ENCODE data around the gene CLIC5.

Gene CLIC5

DNA sequence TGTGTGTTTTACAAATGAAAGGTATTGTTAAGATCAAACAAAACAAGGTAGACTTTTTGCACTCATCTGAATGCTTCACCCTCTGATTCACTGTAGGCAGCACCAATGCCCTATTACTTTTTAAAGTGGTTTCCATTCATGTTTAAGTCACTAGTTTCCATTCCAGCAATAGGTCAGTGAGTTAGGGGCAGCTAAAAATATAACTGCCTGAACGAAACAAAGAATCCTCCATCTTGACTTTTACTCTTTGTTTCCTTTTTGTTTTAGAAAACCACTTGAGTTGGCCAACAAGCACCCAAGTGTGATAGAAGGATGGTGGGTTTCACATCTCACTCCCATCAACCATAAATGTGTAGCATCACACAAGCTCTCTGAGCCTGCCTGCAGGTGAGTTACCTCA lies 25.5 kb downstream of the CLIC5 start:
- no peak for DNase-seq

DNA sequence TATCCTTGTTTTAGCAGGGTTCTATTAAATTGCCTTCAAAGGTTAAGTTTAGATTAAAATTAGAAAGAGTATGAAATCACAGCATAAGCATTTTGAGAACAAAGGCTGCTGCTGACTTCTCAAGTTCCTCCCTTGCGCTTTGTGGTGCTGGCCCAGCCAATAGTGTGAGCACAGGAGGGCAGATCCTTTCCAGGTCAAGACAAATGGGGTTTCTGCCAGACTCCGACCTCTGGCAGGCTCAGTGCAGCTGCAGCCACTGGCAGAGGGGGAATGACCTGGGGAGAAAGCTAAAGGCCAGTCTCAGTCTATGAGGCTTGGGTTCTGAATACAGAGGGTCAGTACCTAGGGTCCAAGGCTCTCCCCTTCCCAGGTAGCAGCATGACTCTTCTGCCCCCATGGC lies 27.0 kb downstream of the CLIC5 start:
- no peak for DNase-seq

DNA sequence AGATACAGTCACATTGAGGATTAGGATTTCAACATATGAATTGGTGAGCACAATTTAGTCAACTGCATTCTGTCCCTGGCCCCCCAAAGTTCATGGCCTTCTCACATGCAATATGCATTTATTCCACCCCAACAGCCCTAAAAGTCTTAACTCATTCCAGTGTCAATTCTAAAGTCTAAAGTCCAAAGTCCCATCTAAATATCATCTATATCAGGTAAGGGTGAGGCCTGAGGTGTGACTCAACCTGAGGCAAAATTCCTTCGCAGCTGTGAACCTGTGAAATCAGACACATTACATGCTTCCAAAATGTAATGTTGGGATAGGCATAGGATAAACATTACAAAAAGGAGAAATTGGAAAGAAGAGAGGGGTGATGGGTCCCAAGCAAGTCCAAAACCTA lies 27.8 kb downstream of the CLIC5 start:
- no peak for DNase-seq

DNA sequence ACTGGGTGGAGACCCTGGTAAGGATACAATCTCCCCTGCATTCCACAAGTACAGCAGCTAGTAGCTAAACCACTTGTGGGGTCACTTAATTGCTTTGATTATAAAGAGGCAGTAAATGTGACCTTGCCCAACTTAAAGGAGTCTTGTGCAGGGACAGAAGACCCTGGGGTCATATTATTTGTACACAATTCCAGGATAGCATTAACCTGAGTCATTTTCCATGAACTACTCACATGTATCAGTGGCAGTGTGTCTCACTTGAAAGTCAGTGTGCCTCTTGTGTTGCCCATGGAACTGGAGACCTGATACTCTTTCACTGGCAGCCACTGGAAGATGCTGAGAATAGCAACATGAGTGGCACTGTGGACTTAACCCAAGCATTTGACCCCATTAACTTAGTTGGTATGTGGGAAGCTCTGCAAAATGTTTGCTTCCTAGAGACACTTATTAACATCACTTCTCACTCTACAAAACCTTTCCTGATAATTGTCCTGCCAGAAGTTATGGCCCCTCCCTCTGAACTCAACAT lies 28.9 kb downstream of the CLIC5 start:
- DNase-seq, result no peak

DNA sequence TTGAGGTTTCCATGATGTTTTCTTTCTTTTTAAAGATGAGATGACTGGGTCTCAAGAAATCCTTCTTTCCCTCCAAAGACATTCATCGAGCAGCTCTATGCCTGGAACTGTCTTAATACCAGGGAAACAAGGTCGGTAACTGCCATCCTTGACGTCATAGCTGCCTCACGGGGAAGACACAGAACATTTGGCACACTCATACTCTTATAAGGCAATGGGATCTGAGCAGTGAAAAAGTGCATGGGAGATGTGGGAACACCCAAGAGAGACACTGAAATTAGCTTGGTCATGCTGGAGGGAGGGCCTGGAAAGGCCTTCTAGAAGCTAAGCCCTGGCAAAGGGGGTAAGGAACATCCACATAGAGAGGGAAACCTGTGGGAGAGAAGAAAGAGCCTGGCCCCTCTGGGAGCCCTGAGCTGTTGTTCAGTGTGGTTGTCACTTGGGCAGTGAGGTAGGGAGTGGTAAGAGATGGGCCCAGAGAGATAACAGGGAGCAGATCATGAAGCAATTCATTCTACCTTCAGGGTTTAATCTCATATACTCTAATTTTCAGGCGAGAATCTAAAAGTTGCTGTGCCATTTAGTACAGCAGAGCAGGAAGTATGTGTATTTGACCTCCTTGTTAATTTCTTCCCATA lies 30.8 kb downstream of the CLIC5 start:
- no peak for DNase-seq

DNA sequence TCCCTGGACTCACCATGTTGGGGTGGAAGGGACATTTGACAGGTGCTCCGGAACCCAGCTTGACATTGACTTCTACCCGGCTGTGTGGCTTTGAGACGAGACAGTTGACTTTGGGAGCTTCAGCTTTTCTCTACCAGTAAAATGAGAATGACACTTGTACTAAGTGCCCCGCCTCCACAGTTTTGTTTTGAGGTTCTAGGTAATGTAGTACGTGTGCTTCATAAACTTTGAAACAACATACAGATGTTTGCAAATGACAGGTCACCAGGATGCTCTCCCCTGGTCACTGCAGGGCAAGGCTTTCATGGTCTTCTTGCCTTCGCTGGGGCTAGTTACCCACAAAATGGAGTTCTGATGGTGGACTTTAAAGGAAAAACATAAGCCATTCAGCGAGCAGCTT lies 31.3 kb downstream of the CLIC5 start:
- no peak for DNase-seq

DNA sequence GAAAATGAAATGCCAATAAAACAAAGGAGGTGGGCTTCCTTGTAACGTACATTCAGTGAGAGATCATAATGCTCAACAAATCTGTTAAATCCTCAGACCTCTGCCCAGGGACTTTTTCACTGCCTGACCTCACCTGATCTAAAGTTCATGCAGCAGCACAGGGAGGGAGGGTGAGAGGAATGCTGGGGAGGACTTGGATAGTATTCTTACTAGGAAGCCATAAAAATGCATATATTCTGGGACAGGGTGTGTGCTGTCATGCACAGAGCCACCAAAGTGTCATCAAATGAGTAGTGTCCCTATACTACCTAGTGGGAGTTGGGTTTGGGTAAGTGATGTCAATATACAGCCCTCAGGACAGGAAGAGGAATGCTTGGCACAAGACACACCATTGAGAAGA lies 32.6 kb downstream of the CLIC5 start:
- DNase-seq, result no peak

DNA sequence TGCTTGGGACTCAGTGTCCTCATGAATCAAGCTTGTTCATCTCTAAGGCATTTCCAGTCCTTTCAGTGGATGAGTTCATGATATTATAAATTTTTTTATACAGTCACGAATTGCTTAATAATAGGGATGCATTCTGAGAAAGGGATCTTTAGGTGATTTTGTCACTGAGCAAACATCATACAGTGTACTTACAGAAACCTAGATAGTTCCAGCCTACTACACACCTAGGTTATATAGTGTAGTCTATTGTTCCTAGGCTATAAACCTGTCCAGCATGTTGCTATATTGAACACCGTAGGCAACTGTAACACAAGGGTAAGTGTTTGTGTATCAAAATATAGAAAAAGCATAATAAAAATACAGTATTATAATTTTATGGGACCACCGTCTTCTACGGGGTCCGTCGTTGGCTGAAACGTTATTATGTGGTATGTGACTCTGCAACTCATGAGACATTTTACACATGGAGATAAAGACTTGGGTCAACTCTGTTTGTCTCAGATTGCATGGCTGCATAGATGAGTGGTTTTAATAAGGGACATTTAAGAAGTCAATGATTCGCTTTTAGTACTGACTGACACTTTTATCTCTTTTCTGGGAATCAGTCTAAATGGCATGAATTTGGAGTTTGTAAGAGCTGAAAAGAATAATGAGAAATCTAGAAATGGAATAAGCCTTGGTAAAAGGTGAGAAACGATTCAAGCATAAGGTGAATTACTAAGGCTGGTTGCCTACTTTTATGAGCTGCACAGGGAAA lies 33.2 kb downstream of the CLIC5 start:
- no peak for DNase-seq

DNA sequence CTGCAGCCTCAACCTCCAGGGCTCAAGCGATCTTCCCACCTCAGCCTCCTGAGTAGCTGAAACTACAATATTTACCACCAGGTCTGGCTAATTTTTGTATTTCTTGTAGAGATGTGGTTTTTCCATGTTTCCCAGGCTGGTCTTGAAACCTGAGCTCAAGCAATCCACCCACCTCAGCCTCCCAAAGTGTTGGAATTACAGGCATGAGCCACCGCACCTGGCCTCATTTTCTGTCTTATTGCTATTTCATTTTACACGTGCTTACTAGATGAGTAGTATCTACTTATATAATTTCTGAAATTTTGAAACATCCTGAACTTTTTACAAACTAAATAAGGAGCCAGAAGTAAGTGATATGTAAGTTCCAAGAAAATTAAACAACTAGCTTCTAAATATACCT lies 34.6 kb downstream of the CLIC5 start:
- DNase-seq, result no peak

DNA sequence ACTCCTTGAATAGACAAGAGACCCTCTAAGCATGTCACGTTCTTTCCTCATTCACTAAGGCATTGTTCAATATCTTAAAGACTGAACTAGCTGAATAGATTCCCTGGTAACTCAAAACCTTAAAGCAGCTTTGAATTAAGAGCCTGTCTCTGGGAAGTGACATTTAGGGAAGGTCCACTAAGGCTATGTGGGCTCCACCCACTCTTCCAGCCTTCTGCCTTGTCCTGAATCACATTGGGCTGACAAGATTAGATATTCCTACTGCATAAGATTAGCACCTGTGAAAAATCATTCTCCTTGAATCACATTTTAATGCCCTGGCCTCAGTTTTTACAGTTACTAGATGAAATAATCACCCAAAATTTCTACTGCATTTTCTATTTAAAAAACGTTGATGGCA lies 36.3 kb downstream of the CLIC5 start:
- DNase-seq, result no peak

DNA sequence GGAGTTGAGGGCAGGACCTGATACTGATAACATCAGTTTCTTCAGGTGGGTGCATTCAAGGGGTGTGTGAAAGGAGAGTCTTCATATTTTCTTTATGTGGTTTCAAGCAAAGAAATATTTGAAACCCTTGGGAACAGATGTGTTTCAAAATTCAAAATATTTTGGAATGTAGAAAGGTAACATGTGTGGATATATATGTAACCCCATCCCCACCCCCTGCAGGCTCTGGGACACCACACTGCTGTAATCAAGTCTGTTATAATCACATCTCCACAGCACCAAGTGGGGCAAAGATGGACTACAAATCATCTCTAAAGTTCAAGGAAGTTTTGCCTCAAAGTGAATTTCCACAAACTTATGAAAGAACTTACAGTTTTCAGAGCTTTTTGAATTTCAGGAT lies 41.1 kb downstream of the CLIC5 start:
- no peak for DNase-seq

DNA sequence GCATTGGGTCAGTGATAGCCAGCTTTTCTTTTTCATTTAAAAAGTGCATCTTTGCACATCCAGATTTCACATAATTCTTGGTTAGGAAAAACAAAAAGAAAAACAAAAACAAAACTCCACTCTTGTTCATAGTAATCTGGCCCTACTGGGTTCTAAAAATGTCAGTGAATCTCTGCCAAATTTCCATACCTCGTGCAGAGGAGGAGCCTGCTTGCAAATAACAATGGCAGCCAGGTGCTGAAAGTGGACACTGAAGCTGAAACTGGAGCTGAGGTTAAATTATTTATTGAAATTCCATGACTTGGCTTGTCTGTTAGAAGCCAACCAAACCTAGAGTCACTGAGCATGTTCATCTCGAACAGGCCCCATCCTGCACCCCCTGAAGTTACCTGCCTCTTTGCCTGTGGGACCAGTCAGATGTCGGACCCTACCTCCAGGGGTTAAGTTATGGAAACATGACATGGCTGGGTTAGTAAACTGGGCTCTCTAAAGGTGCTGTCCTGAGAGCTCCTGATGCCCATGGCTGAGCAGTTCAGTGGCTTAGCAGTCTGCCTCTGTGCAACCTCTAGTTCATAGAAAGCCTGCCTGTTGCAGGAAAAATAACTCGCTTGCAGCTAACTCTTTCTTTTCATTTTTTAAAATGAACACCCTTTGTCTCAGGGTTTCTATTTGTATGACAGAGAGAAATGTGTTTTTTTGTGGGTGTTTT lies 42.7 kb downstream of the CLIC5 start:
- DNase-seq, result no peak

DNA sequence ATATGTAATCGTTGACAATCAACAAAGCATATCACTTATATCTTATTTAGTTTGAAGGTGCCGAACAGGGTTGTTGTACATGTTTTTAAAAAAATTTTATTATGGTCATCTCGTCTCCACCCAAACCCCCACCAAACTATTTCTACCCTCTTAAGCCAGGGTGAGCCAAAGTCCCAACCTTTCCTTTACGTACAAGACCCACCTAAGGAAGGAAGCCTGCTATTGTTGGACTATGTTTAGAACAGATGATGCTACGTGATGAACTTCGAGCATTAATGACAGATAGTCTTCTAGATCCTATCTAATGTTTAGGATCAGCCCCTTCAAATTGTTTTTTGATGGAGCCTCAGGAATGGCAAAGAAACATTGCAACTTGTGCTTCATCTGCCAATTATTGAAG lies 44.4 kb downstream of the CLIC5 start:
- DNase-seq, result no peak

DNA sequence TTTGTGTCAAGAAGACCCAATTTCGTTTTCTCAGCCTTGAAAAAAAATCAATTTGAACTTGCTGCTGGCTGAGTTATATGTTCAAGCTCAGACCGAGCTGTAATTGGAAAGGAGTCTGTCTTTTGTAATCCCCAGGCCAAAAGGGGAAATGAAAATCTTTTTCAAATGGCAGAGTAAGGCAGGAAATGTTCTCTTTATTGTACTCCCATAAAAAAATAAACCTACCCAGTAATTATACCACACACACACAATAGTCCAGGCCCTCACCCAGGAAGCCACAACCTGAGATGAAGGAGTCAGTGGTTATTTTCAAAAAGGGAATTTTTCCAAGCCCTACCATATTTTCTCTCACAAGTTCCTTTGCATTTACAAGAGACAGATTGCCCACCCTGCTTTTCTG lies 45.3 kb downstream of the CLIC5 start:
- DNase-seq, result no peak

DNA sequence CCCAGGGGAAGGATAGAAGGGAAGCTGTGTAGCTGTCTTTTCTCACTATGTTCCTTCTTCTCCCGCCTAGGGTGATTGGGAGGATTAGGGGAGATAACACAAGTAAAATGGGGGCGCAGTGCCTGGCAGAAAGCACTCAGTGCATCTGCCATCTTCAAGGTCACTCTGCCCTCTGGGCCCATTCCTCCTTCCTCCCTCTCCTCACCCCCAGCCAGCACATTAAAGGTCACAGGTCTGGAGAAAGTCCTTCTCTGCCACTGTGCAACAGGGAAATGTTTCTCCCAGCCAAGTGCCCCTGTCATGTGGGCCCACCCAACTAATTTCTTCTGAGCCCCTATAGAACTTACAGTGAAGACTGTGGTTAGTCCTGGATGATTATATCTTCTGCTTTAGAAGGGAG lies 45.8 kb downstream of the CLIC5 start:
- no peak for DNase-seq

DNA sequence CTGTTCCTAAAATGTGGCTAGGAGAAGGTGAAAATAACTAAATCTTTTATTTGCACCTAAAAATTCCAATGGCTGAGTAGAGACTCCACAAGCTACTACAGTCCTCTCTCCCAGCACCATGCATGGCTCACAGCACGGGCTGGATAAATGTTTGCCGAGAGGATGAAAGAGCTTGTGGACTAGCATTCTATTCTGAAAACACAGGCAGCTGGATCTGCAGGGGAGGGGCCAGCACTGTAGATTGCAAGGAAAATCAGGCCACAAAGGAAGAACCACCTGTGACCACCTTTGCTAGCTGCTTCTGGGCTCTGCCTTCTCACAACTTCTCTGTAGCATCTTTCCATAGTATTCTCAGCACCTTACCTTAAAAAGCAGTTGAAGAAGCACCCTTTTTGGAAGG lies 46.6 kb downstream of the CLIC5 start:
- DNase-seq, result no peak

DNA sequence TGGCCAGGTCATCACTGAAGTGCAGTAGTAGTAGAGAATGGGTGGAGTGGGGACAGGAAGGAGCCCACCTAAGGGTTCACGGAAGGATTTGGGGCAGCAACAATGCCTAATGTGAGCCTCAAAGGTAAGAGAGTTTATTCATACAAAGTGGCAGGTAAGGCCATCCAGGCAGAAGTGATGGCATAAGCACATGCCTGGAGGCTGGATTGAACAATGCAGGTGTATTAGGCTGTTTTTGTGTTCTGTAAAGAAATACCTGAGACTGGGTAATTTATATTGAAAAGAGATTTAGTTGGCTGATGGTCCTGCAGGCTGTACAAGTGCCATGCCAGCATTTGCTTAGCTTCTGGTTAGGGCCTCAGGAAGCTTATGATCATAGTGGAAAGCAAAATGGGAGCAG lies 48.3 kb downstream of the CLIC5 start:
- DNase-seq, result no peak

DNA sequence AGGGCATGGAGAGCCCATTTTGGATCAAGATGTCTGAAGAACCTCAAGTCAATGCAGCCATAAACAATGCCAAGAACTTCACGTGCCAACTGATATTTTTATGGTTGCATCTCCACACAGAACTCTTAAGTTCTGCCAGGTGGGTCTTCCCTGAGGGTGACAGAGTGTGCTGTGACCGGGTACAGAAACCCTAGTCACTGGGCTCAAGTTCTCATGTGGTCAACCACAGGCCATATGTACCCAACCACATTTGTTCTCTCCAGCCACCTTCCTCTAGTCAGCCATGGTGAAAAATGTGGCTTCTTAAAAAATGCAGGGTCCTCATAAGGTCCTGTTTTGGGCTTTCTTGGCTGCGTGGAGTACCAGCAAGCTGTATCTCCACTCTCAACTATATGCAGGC lies 48.9 kb downstream of the CLIC5 start:
- DNase-seq, result no peak

DNA sequence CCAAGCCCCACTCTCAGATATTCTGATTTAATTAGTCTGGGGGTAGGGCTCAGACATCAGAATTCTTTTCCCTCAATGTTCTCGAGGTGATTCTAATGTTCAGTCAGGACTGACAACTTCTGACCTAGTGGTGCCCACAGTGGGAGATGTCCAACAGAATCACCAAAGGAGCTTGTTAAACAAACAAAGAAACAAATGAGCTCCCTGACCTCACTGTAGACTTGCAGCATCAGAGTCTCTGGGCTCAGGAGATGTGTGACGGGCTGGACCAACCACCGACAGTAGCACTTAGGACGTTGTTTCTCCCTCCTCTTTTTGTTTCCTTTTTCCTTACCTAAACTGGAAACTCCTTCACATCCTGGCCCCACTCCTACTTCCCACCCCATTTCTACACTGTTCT lies 49.3 kb downstream of the CLIC5 start:
- no peak for DNase-seq

DNA sequence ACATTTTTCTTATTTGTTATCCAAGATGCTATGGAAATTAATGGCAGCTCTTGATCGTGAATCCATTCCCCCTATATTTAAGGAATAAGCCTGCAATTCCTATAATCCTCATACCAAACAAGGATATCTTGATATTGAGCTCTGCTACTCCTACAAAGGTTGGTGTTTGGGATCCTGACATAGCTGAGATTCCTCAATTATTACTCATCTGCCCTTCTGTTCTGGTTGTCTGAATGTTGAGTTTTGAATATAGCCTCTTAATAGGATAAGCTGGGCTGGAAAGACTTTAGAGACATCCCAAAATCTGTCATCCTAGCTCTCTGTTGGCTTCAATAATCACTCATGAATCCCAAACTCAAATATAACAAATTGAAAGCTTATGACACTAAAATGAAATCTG lies 49.9 kb downstream of the CLIC5 start:
- no peak for DNase-seq

DNA sequence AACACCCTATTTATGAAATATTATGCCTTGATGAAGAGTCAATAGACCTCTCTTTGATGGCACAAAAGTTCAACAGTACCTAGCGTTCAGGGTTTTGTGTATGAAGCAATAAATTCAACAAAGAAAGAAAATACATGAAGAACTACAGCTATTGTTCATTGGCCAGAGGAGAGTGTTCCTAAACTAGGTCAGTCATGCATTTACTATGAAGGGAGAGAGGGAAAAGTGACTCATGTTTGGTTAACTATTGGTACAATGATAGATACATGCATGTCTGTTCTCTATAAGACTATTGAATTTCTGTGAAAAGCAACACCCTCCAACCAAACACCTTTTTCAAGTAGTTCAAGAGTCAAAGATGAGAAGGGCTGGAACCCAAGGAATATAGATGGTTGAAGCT lies 50.7 kb downstream of the CLIC5 start:
- DNase-seq, result no peak

DNA sequence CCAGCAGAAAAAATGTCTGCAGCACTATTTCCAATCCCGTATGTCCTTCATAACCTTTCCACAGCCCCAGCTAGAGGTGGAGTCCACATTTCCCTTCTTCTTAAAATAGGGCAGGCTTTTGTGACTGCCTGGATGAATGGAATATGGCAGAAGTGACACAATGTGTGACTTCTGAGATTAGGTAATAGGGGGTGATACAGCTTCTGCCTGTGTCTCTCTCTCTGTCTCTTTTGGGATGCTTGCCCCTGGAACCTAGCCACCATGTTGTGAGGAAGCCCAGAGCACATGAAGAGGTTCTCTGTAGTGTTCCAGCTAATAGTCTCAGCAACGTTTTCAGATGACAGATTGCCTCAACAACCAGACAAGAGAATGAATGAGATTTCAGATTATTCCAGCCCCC lies 51.4 kb downstream of the CLIC5 start:
- no peak for DNase-seq

DNA sequence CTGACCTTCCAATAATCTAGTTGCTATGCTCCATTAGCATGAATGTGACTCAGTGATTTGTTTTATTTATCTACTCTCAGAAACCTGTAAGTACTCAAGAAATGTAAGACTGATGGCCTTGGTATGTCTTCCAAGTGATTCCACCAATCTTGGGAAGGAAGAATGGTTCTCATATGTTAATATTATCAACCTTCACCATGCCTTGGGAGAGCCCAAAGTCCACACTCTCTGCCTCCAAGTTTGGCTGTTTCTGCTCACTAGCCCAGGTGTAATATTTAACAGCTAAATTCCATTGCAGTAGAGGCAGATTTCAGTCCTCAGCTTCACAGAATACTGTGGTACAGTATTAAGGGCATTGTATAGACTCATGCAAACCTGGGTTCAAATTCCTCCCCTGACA lies 51.8 kb downstream of the CLIC5 start:
- no peak for DNase-seq

DNA sequence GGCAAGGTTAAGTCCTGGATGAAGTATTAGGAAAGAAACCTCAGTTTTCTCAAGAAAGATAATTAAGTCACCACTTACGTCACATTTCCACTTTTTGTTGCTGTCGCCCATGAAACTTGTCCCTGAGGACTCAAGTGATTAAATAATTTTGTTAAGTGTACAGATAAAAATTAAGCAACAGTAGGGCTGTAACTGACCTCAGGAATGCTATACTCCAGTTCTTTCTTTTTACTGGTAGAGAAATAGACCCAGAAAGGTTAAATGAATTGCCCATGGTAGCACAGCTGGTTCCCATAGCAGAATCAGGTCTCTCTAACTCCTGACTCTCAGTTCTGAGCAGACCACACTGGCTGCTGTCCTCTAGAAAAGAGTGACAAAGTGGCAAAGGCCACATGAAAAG lies 54.5 kb downstream of the CLIC5 start:
- DNase-seq, result no peak
